Activated CD8-positive, alpha-beta memory T cell treated with anti-CD3 and anti-CD28 coated beads, Interleukin-2, amount 50 U/mL, for 1 hour (primary cell): ENCODE data around the gene METTL23.
"Not testable (repeated sequence)": the region's sequence is repeated elsewhere in the genome, so short reads cannot be mapped to it uniquely, and the experiment has no call there.

Experiments used
- DNase-seq: peaks from one replicate; pipeline ENCODE4 v3.0.0-alpha.2; 2020; ENCODE audit errors: extremely low read depth

Gene METTL23

GRCh38 chr17:76713765-76714164, 12.9 kb upstream of the METTL23 start:
- no peak for DNase-seq

- no peak for DNase-seq
These were observed 12.3 kb upstream of the METTL23 start for GRCh38 chr17:76714336-76714735.

- DNase-seq, result peak; percentile 45
These were observed 11.7 kb upstream of the METTL23 start for GRCh38 chr17:76714822-76715495.

GRCh38 chr17:76715496-76715830, 11.2 kb upstream of the METTL23 start:
- no peak for DNase-seq

- peak; percentile 81 for DNase-seq
These were observed 10.3 kb upstream of the METTL23 start for GRCh38 chr17:76716146-76716838.

GRCh38 chr17:76716839-76717215, 9.8 kb upstream of the METTL23 start:
- DNase-seq, result no peak

- DNase-seq, result no peak
These were observed 8.1 kb upstream of the METTL23 start for GRCh38 chr17:76718516-76718915.

- DNase-seq, result no peak
These were observed 6.4 kb upstream of the METTL23 start for GRCh38 chr17:76720211-76720610.

GRCh38 chr17:76720941-76721340, 5.7 kb upstream of the METTL23 start:
- DNase-seq, result no peak

- no peak for DNase-seq
These were observed 5.2 kb upstream of the METTL23 start for GRCh38 chr17:76721463-76721862.

GRCh38 chr17:76722279-76722678, 4.4 kb upstream of the METTL23 start:
- DNase-seq, result no peak

GRCh38 chr17:76722977-76723376, 3.7 kb upstream of the METTL23 start:
- DNase-seq, result not testable (repeated sequence)

- DNase-seq, result no peak
These were observed 2.8 kb upstream of the METTL23 start for GRCh38 chr17:76723812-76724211.

- peak; percentile 32 for DNase-seq
These were observed 934 bp upstream of the METTL23 start for GRCh38 chr17:76725580-76726230.

- peak; percentile 93 for DNase-seq
These were observed 336 bp upstream of the METTL23 start, which contains the start of gene JMJD6 for GRCh38 chr17:76726231-76726775. Gene JMJD6, minus strand, starts transcription at chr17:76726606. Its CDS starts 131 bp downstream, at chr17:76726475.

GRCh38 chr17:76727745-76728456, 1.3 kb downstream of the METTL23 start:
- DNase-seq, result no peak

GRCh38 chr17:76731800-76732733, 5.4 kb downstream of the METTL23 start:
- not testable (repeated sequence) for DNase-seq

- DNase-seq, result no peak
These were observed 6.3 kb downstream of the METTL23 start for GRCh38 chr17:76732734-76733617.

GRCh38 chr17:76733618-76733957, 6.9 kb downstream of the METTL23 start:
- DNase-seq, result no peak
